SK-N-MC (cell line): ENCODE data around the gene LEO1.

ENCODE experiments used
- EZH2 ChIP-seq: fragments of 200-600 bp; sonication (generic); IDR thresholded peaks from one replicate; pipeline ENCODE4 v1.6.1; 2017; ENCODE audit warnings: antibody characterized with exemption
- POLR2AphosphoS5 ChIP-seq: IDR thresholded peaks from 2 replicates; pipeline ENCODE4 v1.6.1; 2012; ENCODE audit warnings: mild to moderate bottlenecking, low read depth, low read length, borderline replicate concordance

GRCh38 chr15:51967583-51967982 lies 4.0 kb downstream of the LEO1 start:
- TF ChIP-seq EZH2 = no peak
- no peak for TF ChIP-seq POLR2AphosphoS5
